NT2/D1 (cell line): ENCODE results near the gene AFG3L2.

Source experiments
- SUZ12 ChIP-seq: IDR thresholded peaks from 2 replicates; pipeline ENCODE4 v1.6.1; 2011; ENCODE audit not compliant: insufficient read length, insufficient read depth; ENCODE audit errors: extremely low read depth
- YY1 ChIP-seq: IDR thresholded peaks from 2 replicates; pipeline ENCODE4 v1.6.1; 2011; ENCODE audit not compliant: insufficient read length, insufficient read depth

- TF ChIP-seq YY1 (no peak), SUZ12 (no peak)
Measured at GRCh38 chr18:12314591-12315305, 62.3 kb downstream of the AFG3L2 start.
